ENCODE results near the gene CHM. TPM values are rescaled to one million over a fixed set of nuclear protein-coding genes. Genes with fewer than 3 reads are reported as not detected.
A peak's percentile ranks its signal among the peaks of the same experiment; 100 is the strongest.
"Not testable (repeated sequence)": the region's sequence is repeated elsewhere in the genome, so short reads cannot be mapped to it uniquely, and the experiment has no call there.

Gene CHM
- total RNA-seq, 2 donors from 2014 or later = 11.2 to 17.3 TPM

DNA sequence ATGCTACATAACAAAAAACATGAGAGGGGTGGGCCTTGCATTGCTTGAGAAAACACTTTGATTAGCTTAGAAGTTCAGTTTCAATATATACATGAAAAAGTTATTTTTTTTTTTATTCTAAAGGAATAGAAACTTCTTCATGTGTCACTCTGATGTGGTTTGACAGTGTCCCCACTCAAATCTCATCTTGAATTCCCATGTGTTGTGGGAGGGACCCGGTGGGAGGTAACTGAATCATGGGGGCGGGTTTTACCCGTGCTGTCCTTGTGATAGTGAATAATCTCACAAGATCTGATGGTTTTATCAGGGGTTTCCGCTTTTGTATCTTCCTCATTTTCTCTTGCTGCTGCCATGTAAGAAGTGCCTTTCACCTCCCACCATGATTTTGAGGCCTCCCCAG lies 32.4 kb downstream of the CHM start:
- not testable (repeated sequence) for H3K27me3 Mint-ChIP-seq; H3K9me3 ChIP-seq (ENCODE audit: control insufficient read depth, low read length, poor library complexity, severe bottlenecking); ATAC-seq; H3K36me3 Mint-ChIP-seq (ENCODE audit: low read depth); DNase-seq; H3K27ac Mint-ChIP-seq; H3K4me3 Mint-ChIP-seq
- H3K4me1 Mint-ChIP-seq = peaks cover 11% of the 10 kb centered on the region

DNA sequence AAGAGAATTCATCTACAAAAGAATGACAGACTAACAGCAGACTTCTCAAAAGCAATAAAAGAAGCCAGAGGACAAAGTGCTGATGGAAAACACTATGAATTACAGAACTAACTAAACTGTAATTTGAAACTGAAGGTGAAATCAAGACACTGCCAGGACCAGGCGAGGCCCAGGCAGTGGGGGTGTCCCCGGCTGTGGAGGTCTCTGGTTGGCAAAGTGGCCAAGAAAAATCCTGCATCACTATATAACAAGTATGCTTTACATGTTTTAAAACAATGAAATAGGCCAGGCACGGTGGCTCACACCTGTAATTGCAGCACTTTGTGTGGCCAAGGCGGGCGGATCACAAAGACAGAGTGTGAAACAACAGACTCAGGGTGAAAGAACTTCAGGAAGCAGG lies 32.9 kb downstream of the CHM start:
- peaks cover 4% of the 10 kb centered on the region for H3K36me3 Mint-ChIP-seq (ENCODE audit: low read depth)
- no peaks in the 10 kb centered on the region for H3K27me3 Mint-ChIP-seq
- peaks cover 7% of the 10 kb centered on the region for H3K4me1 Mint-ChIP-seq
- no peak for ATAC-seq
- H3K9me3 ChIP-seq (ENCODE audit: control insufficient read depth, low read length, poor library complexity, severe bottlenecking) = no peaks in the 10 kb centered on the region
- H3K4me3 Mint-ChIP-seq = no peak overlapping the region
- no peak for DNase-seq
- H3K27ac Mint-ChIP-seq = peak overlapping the region; percentile 73

DNA sequence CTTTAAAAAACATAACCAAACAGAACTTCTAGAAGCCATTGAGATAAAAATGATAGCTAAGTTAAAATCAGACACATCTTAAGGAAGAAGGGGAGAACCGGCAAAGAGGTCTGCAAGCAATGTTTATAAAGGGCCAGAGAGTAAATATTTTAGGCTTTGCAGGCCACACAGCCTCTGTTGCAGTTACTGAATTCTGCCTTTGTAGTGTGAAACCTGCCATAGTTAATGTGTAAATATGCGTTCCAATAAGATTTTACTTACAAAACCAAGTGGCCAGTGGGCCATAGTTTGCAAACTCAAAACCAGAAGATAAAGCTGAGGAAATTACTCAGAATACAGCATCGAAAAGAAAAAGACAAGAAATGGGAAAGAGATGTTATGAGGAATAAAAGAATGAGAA lies 33.6 kb downstream of the CHM start:
- DNase-seq = no peak
- ATAC-seq = no peak
- Mint-ChIP-seq H3K27ac (peak overlapping the region; percentile 73), H3K4me1 (peaks cover 7% of the 10 kb centered on the region), H3K36me3 (ENCODE audit: low read depth) (peaks cover 4% of the 10 kb centered on the region), H3K27me3 (no peaks in the 10 kb centered on the region), H3K4me3 (no peak overlapping the region)
- no peaks in the 10 kb centered on the region for H3K9me3 ChIP-seq (ENCODE audit: control insufficient read depth, low read length, poor library complexity, severe bottlenecking)

DNA sequence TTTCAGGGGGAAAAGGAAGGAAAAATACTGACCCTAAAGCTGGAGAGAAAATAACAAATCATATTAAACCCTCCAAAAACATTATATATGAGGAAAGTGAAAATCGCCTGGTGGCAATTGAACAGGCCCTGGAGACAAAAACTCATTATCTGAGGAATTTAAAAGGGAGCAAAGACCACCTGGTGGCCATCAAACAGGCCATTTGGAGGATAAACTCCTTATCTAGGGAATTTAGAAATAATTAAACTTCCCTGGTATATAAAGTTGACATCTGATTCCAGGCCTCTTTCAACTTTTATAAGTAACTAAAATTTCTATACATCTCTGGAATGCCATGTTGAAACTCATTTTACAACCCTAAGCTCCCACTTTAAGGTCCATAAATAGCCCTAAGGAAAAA lies 35.2 kb downstream of the CHM start:
- H3K27ac Mint-ChIP-seq = no peak overlapping the region
- peaks cover 2% of the 10 kb centered on the region for H3K36me3 Mint-ChIP-seq (ENCODE audit: low read depth)
- no peak for ATAC-seq

DNA sequence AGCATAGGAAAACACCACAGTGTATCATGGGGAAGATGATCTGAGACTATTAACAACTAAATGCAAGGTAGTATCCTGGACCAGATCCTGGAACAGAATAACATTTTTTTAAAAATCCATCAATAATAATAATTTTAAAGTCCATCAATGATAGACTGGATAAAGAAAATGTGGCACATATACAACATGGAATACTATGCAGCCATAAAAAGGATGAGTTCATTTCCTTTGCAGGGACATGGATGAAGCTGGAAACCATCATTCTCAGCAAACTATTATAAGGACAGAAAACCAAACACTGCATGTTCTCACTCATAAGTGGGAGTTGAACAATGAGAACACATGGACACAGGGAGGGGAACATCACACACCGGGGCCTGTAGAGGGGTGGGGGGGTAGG lies 37.6 kb downstream of the CHM start:
- not testable (repeated sequence) for H3K4me3 Mint-ChIP-seq; H3K36me3 Mint-ChIP-seq (ENCODE audit: low read depth); H3K9me3 ChIP-seq (ENCODE audit: control insufficient read depth, low read length, poor library complexity, severe bottlenecking); ATAC-seq; H3K27ac Mint-ChIP-seq; H3K27me3 Mint-ChIP-seq; DNase-seq
- H3K4me1 Mint-ChIP-seq = peaks cover 11% of the 10 kb centered on the region

More for the DNA sequence above, 35.2 kb downstream of the CHM start:
- Mint-ChIP-seq H3K4me3 (no peak overlapping the region), H3K4me1 (peaks cover 7% of the 10 kb centered on the region), H3K27me3 (no peaks in the 10 kb centered on the region)
- no peaks in the 10 kb centered on the region for H3K9me3 ChIP-seq (ENCODE audit: control insufficient read depth, low read length, poor library complexity, severe bottlenecking)
- no peak for DNase-seq

DNA sequence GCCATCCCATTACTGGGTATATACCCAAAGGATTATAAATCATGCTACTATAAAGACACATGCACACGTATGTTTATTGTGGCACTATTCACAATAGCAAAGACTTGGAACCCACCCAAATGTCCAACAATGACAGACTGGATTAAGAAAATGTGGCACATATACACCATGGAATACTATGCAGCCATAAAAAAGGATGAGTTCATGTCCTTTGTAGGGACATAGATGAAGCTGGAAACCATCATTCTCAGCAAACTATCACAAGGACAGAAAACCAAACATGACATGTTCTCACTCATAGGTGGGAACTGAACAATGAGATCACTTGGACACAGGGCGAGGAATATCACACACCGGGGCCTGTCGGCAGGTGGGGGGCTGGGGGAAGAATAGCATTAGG lies 39.5 kb downstream of the CHM start:
- H3K4me3 Mint-ChIP-seq; H3K36me3 Mint-ChIP-seq (ENCODE audit: low read depth); H3K9me3 ChIP-seq (ENCODE audit: control insufficient read depth, low read length, poor library complexity, severe bottlenecking); H3K27me3 Mint-ChIP-seq; H3K27ac Mint-ChIP-seq; DNase-seq; ATAC-seq: not testable (repeated sequence)
- H3K4me1 Mint-ChIP-seq = peaks cover 22% of the 10 kb centered on the region

DNA sequence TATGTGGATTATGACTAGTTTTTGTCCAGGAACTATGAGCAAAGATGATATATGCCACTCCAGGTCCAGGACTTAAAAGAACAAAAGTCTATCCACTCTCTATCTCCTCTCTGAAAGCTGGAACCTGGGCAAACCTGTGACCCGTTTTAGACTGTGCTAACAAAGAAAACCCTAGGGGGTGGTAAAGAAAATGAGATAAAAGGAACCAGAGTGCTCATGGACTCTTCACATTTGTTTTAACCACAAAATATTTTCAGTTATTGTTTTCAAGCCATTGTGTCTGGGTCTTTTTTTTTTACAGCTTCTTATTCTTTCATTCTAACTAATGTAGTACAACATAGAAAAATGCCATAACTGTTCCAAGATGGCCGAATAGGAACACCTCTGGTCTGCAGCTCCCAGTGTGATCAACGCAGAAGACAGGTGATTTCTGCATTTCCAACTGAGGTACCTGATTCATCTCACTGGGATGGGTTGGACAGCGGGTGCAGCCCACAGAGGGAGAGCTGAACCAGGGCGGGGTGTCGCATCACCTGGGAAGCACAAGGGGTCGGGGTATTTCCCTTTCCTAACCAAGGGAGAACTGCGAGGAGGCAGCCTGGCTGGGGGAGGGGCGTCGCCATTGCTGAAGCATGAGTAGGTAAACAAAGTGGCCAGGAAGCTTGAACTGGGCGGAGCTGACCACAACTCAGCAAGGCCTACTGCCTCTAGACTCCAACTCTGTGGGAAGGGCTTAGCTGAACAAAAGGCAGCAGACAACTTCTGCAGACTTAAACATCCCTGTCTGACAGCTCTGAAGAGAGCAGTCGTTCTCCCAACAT lies 45.1 kb downstream of the CHM start:
- Mint-ChIP-seq H3K27ac (peak overlapping the region; percentile 21), H3K36me3 (ENCODE audit: low read depth) (no peaks in the 10 kb centered on the region), H3K4me1 (peaks cover 16% of the 10 kb centered on the region), H3K4me3 (peak overlapping the region; percentile 36), H3K27me3 (no peaks in the 10 kb centered on the region)
- DNase-seq (no peak), ATAC-seq (no peak)
- H3K9me3 ChIP-seq (ENCODE audit: control insufficient read depth, low read length, poor library complexity, severe bottlenecking) = no peaks in the 10 kb centered on the region

DNA sequence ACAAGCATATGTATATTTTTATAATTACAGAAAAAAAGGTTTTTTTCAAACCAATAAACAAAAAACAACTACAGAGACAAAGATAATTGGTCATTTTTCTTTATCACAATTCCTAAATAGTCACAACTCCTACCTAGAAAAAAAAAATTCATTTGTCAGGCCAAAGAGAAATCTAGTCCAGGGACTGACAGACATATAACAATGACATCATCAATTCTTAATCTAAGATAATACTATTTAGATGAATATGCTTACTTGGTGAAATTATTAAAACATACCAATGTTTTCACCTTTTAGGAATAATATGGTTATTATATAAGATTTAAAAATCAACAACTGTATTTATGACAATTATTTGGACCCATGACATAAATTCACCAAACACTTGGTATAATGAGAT lies 48.4 kb downstream of the CHM start:
- Mint-ChIP-seq H3K27ac (no peak overlapping the region), H3K36me3 (ENCODE audit: low read depth) (no peaks in the 10 kb centered on the region), H3K4me1 (peaks cover 12% of the 10 kb centered on the region), H3K27me3 (no peaks in the 10 kb centered on the region), H3K4me3 (no peak overlapping the region)
- DNase-seq (no peak), ATAC-seq (no peak)
- no peaks in the 10 kb centered on the region for H3K9me3 ChIP-seq (ENCODE audit: control insufficient read depth, low read length, poor library complexity, severe bottlenecking)

DNA sequence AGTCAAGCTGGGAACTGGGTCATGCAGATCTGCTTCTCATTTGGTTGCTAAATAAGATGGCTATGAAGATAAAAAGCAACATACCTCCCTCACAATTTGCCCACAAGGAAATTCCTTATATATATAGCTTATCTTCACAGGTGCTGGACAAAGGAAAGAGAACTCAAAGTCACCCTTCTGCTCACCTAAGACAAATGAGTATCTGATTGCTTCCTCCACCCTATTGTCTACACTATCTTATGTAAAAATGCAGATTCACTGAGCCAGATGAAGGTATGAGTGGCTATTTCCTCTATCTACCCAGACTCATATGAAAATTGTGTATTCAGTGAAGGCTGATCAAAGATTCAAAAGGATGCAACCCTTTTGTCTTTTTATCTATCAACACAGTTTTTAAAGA lies 50.8 kb downstream of the CHM start:
- ATAC-seq (no peak), DNase-seq (no peak)
- Mint-ChIP-seq H3K4me3 (no peak overlapping the region), H3K36me3 (ENCODE audit: low read depth) (no peaks in the 10 kb centered on the region), H3K27me3 (no peaks in the 10 kb centered on the region), H3K4me1 (peaks cover 16% of the 10 kb centered on the region), H3K27ac (no peak overlapping the region)
- no peaks in the 10 kb centered on the region for H3K9me3 ChIP-seq (ENCODE audit: control insufficient read depth, low read length, poor library complexity, severe bottlenecking)

DNA sequence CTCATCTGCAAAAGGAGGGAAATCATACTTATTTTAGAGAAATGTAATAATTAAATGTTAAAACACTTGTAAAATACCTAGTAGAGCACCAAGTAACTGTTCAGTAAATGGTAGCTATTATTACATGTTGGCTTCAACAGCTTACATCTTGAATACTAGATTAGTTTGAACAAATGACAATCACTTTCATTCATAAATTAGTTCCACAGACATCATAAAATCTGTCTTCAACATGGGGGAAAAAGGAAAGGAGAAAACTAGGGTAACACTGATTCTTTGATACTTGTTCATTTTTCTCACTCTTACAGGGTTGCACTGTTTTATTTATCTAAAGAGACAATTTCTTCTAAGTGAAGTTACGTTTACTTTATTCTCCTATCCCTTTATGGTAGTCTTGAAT lies 51.7 kb downstream of the CHM start:
- Mint-ChIP-seq H3K27ac (no peak overlapping the region), H3K36me3 (ENCODE audit: low read depth) (no peaks in the 10 kb centered on the region), H3K4me3 (no peak overlapping the region), H3K4me1 (peaks cover 16% of the 10 kb centered on the region), H3K27me3 (no peaks in the 10 kb centered on the region)
- no peaks in the 10 kb centered on the region for H3K9me3 ChIP-seq (ENCODE audit: control insufficient read depth, low read length, poor library complexity, severe bottlenecking)
- no peak for DNase-seq
- no peak for ATAC-seq

DNA sequence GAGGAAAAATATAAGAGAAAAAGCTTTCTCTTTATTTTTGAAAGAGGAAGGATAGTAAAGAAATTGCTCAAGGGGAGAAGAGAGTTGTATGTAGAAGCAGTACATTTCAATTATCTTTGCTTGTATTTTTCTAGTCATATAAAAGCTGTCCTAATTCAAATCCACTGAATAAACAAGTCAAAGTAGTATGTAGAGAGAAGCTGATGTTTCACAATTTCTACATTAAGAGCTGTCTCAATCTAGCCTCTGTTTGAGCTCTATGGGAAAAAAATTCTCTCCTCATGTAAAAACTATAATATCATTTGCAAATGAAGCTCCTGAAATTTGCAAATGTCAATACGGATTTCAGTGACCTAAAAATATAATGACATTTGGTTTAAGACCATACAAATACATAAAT lies 52.6 kb downstream of the CHM start:
- no peaks in the 10 kb centered on the region for H3K9me3 ChIP-seq (ENCODE audit: control insufficient read depth, low read length, poor library complexity, severe bottlenecking)
- H3K4me3 Mint-ChIP-seq = no peak overlapping the region
- H3K36me3 Mint-ChIP-seq (ENCODE audit: low read depth) = peaks cover 2% of the 10 kb centered on the region
- ATAC-seq (no peak), DNase-seq (no peak)
- H3K4me1 Mint-ChIP-seq = peaks cover 16% of the 10 kb centered on the region
- H3K27me3 Mint-ChIP-seq = no peaks in the 10 kb centered on the region
- peak overlapping the region; percentile 39 for H3K27ac Mint-ChIP-seq

DNA sequence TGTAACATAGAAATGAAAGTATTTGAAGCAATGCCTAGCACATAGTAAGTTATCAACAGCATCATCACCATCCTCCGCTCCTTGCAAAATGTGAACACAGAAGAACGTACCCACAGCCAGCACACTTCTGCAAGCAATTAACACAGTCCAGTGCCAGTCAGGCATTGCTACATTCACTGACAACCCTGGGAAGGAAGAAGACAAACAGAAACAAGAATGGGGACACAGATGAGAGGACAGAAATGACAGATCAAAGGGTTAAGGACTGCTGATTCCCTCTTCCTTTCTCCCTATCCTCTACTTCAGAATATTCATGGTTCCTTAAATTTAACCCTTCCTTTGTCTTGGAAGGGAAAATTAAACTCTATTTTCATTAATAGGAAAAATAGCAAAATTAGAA lies 53.1 kb downstream of the CHM start:
- Mint-ChIP-seq H3K4me1 (peaks cover 16% of the 10 kb centered on the region), H3K27ac (peak overlapping the region; percentile 39), H3K27me3 (no peaks in the 10 kb centered on the region), H3K4me3 (no peak overlapping the region), H3K36me3 (ENCODE audit: low read depth) (peaks cover 2% of the 10 kb centered on the region)
- ATAC-seq = no peak
- DNase-seq = no peak
- H3K9me3 ChIP-seq (ENCODE audit: control insufficient read depth, low read length, poor library complexity, severe bottlenecking) = no peaks in the 10 kb centered on the region

DNA sequence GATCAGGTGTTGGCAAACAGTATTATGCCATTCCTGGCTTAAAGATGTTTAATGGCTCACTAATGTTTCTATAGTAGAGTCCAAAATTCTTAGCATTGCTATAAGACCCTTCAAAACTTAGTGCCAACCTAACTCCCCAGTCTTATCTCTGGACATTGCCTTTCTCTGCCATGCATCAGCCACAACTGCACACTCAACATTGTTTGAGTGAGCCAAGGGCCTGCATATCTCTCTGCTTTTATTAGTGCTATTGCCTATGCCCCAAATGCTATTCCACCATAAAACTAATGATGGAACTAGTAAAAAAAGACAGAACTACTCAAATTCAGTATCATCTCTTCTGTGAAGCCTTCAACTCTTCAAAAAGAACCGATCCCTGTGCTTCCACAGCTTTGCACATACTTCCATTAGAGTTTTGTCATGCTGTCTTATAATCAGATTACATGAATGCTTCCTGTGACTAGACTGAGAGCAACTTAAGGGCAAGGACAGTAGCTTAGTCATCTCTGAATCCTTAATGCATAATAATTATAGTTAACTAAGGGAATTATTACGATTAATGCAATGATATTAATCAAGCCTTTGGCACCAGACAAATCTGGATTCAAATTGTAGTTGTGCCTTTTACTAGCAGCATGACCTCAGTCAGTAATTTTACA lies 53.7 kb downstream of the CHM start:
- no peak for DNase-seq
- H3K36me3 Mint-ChIP-seq (ENCODE audit: low read depth) = peaks cover 2% of the 10 kb centered on the region
- peaks cover 18% of the 10 kb centered on the region for H3K4me1 Mint-ChIP-seq
- no peak for ATAC-seq
- H3K9me3 ChIP-seq (ENCODE audit: control insufficient read depth, low read length, poor library complexity, severe bottlenecking) = no peaks in the 10 kb centered on the region
- H3K4me3 Mint-ChIP-seq = no peak overlapping the region
- no peaks in the 10 kb centered on the region for H3K27me3 Mint-ChIP-seq
- no peak overlapping the region for H3K27ac Mint-ChIP-seq

DNA sequence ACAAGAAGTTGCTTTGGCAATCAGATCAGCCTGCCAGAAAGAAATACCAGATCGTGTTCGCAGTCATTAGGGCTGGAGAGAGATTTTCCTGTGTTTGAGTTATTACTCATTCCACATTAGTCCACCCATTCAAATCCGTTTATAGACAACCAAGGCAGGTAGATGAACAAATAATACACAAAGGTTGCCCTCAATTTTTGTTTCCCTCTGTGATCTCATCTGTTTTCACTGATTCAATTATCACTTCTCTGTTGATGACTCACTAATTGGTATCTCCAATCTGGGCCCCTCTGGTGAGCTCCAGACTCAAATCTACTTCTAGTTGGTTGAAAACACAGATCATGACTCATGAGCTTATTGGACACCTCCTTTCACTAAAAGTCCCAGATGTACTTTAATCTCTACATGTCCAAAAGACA lies 54.5 kb downstream of the CHM start:
- no peaks in the 10 kb centered on the region for H3K27me3 Mint-ChIP-seq
- peaks cover 18% of the 10 kb centered on the region for H3K4me1 Mint-ChIP-seq
- peaks cover 2% of the 10 kb centered on the region for H3K36me3 Mint-ChIP-seq (ENCODE audit: low read depth)
- peak overlapping the region; percentile 27 for H3K27ac Mint-ChIP-seq
- no peak overlapping the region for H3K4me3 Mint-ChIP-seq
- H3K9me3 ChIP-seq (ENCODE audit: control insufficient read depth, low read length, poor library complexity, severe bottlenecking) = no peaks in the 10 kb centered on the region
- no peak for ATAC-seq
- no peak for DNase-seq

All from T-helper 17 cell (primary cell).